ENCODE results near the gene IL24.

DNA sequence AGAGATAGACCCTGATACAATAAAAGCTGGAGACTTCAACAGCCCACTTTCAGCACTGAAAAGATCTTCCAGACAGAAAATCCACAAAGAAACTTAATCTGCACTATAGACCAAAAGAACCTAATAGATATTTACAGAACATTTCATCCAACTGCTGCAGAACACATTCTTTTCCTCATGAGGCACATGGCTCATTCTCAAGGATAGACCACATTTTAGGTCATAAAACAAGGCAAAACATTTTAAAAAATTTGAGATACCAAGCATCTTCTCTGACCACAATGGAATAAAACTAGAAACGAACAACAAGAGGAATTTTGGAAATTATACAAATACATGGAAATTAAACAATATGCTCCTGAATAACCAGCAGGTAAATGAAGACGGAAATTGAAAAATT, 46.8 kb upstream of the IL24 start:
- TF ChIP-seq, protein P1, sequence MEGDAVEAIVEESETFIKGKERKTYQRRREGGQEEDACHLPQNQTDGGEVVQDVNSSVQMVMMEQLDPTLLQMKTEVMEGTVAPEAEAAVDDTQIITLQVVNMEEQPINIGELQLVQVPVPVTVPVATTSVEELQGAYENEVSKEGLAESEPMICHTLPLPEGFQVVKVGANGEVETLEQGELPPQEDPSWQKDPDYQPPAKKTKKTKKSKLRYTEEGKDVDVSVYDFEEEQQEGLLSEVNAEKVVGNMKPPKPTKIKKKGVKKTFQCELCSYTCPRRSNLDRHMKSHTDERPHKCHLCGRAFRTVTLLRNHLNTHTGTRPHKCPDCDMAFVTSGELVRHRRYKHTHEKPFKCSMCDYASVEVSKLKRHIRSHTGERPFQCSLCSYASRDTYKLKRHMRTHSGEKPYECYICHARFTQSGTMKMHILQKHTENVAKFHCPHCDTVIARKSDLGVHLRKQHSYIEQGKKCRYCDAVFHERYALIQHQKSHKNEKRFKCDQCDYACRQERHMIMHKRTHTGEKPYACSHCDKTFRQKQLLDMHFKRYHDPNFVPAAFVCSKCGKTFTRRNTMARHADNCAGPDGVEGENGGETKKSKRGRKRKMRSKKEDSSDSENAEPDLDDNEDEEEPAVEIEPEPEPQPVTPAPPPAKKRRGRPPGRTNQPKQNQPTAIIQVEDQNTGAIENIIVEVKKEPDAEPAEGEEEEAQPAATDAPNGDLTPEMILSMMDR (conservative IDR thresholded peaks at IDR 0.05) = no peak
- TF ChIP-seq EZH2 (IDR thresholded peaks at IDR 0.05; ENCODE audit: low read depth) = no peak

Data from PC-9 (cell line).